ENCODE measurements around the gene ZFYVE16. TPM values are rescaled to one million over a fixed set of nuclear protein-coding genes. Genes with fewer than 3 reads are reported as not detected.
A peak's percentile ranks its signal among the peaks of the same experiment; 100 is the strongest.

Gene ZFYVE16
- 10 to 100 TPM; 22.3 to 26.5 TPM for total RNA-seq

DNA sequence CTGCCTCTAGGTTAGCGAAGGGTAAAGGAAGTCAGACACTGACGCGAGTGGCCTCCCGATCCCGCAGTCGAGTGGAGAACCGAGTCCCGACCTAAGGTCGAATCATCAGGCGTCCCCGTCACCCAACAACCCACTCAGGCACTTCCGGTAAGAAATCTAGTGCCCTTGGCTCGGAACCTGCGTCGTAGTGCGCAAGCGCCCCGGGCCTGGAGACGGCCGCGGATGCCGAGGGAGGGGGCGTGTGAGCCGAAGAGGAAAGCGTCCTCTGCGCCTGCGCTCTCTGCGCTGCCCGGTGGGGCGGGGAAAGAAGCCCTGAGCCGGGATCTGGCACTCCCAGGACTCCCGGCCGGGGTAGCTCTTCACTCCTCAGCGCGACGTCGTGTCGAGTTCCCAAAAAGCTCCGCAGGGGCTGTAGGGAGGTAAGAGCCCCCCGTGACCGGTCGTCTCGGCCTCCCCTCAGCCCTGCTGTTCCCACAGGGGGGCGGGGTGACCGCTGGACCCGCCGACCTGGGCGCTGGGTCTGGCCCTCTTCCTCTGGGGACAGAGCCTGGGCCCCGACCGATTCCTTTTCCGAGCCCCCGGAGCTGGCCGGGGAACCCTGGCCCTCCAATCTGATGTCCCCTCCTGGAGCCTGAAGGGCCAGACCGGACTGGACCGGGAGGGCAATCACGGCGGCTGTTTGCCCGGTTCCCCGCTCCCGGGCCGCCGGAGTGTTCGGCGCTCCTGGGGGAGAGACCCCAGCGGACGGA lies at the start of gene ZFYVE16:
Gene ZFYVE16, plus strand, starts transcription at position 330 of the 749 bp plus-strand sequence. CDS start 26,084 bp downstream, outside the sequence.
- Histone ChIP-seq H3K27ac (peak within 1 kb of the TSS; percentile 95), H3K27me3 (no peaks in the 10 kb centered on the region), H3K4me3 (peak within 1 kb of the TSS; percentile 68), H3K9ac (ENCODE audit: low read depth in 2 of 2, low read length in 2 of 2) (peak within 1 kb of the TSS; percentile 91 to 92), H3K4me1 (no peaks in the 10 kb centered on the region), H3K9me3 (no peaks in the 10 kb centered on the region), H3K36me3 (no peaks in the 10 kb centered on the region)
- intact Hi-C loops (cut with DNase I) = no loop called here
- DNase-seq = peak; percentile 100
- TF ChIP-seq, protein P1, sequence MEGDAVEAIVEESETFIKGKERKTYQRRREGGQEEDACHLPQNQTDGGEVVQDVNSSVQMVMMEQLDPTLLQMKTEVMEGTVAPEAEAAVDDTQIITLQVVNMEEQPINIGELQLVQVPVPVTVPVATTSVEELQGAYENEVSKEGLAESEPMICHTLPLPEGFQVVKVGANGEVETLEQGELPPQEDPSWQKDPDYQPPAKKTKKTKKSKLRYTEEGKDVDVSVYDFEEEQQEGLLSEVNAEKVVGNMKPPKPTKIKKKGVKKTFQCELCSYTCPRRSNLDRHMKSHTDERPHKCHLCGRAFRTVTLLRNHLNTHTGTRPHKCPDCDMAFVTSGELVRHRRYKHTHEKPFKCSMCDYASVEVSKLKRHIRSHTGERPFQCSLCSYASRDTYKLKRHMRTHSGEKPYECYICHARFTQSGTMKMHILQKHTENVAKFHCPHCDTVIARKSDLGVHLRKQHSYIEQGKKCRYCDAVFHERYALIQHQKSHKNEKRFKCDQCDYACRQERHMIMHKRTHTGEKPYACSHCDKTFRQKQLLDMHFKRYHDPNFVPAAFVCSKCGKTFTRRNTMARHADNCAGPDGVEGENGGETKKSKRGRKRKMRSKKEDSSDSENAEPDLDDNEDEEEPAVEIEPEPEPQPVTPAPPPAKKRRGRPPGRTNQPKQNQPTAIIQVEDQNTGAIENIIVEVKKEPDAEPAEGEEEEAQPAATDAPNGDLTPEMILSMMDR (IDR thresholded peaks at IDR 0.05) = peak; percentile 28

DNA sequence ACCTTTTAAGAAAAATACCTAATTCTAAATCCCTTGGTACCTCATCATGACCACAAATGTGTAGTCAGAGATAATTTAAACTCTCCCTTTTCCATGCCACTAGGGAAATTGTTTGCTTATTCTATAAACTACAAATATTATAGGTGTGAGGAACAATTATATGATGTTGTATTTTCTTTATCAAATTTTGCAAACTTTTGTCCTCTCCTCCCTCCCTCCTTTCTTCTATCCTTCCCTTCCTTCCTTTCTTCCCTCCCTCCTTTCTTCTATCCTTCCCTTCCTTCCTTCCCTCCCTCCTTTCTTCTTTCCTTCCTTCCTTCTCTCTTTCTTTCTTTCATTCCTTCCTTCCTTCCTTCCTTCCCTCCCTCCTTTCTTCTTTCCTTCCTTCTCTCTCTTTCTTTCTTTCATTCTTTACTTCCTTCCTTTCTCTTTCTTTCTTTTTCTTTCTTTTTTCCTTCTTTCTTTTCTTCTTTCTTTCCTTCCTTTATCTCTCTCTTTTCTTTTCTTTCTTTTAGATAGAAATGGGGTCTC lies 46.9 kb upstream of the ZFYVE16 start:
- Histone ChIP-seq H3K36me3 (no peaks in the 10 kb centered on the region), H3K4me3 (no peak overlapping the region), H3K9me3 (no peaks in the 10 kb centered on the region), H3K4me1 (no peaks in the 10 kb centered on the region), H3K27me3 (no peaks in the 10 kb centered on the region), H3K9ac (ENCODE audit: low read depth in 2 of 2, low read length in 2 of 2) (no peak overlapping the region), H3K27ac (no peak overlapping the region)
- no peak for DNase-seq
- TF ChIP-seq, protein P1 (IDR thresholded peaks at IDR 0.05) = no peak
- intact Hi-C loops (cut with DNase I) = no loop called here

DNA sequence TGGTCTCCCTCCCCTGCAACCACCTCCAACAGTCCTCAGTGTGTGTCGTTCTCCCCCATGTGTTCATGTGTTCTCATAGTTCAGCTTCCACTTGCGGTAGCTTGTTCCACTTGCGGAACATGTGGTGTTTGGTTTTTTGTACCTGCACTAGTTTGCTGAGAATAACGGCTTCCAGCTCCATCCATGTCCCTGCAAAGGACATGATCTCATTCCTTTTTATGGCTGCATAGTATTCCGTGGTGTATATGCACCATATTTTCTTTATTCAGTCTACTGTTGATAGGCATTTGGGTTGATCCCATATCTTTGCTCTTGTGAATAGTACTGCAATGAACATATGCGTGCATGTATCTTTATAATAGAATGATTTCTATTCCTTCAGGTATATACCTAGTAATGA lies 43.0 kb upstream of the ZFYVE16 start:
- no peaks in the 10 kb centered on the region for H3K4me1 ChIP-seq
- no peaks in the 10 kb centered on the region for H3K27me3 ChIP-seq
- intact Hi-C loops (cut with DNase I) = no loop called here
- no peak overlapping the region for H3K27ac ChIP-seq
- DNase-seq = no peak
- no peaks in the 10 kb centered on the region for H3K36me3 ChIP-seq
- TF ChIP-seq, protein P1 (IDR thresholded peaks at IDR 0.05) = no peak
- no peak overlapping the region for H3K4me3 ChIP-seq
- H3K9ac ChIP-seq (ENCODE audit: low read depth in 2 of 2, low read length in 2 of 2) = no peak overlapping the region
- no peaks in the 10 kb centered on the region for H3K9me3 ChIP-seq

DNA sequence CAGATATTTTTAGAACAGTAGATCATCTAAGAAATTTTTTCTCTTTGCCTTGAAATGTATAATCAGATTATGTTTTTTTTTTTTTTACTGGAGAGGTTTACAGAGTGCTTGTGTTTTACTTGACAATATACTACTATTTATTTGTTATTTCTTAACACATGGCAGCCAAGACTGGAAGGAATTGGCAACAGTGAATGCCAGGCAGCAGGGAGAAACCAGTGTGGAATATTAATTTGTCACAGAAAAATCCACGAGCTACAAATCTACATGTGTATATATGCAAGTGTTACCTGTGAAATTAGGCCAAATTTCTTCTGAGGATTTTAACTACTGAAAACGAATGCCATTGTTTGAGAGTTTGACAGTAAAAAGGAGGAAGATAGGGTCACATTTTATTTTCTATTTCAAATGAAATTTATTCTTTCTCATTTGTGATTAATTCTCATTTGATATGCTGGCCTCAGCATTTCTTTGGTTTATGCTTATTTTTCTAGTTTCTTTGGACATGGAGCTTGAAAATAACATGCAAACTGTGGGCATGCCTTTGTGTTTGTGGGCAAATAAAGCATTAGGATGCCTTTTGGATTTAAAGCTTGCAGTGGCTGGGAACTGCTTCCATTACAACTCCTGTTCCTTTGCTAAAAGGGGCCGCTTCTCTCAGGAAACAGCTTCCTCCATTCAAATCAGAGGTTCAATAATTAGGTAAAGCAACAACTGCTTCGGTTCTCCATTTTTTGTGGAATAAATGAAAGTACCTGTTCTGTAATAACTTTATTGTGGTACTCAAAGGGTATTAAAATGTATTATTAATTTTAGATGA lies 39.0 kb upstream of the ZFYVE16 start:
- no peaks in the 10 kb centered on the region for H3K36me3 ChIP-seq

DNA sequence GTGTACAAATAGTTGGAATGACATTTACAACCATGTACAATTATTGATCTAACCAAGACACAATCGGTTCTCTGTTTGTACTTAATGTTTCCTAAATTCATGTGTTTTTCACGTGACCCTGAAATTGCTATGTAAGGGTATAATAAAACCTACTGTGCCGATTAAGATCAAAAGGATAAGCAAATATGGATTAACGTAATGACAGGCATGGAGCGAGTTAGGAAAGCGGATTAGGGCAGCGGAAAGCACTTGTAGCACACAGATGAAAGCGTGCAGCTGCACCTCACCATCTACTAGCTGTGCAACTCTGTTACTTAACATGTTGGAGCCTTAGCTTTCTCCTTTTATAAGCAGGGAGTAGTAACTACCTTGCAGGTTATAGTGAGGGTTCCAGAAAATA lies 38.3 kb upstream of the ZFYVE16 start:
- H3K36me3 ChIP-seq = no peaks in the 10 kb centered on the region
- no peaks in the 10 kb centered on the region for H3K27me3 ChIP-seq
- DNase-seq = no peak
- TF ChIP-seq, protein P1 (IDR thresholded peaks at IDR 0.05) = no peak
- no peak overlapping the region for H3K27ac ChIP-seq
- H3K9me3 ChIP-seq = no peaks in the 10 kb centered on the region
- intact Hi-C loops (cut with DNase I) = no loop called here
- H3K4me1 ChIP-seq = no peaks in the 10 kb centered on the region
- no peak overlapping the region for H3K9ac ChIP-seq (ENCODE audit: low read depth in 2 of 2, low read length in 2 of 2)
- no peak overlapping the region for H3K4me3 ChIP-seq

More for the DNA sequence above, 39.0 kb upstream of the ZFYVE16 start:
- H3K4me1 ChIP-seq = no peaks in the 10 kb centered on the region
- no peak for DNase-seq
- TF ChIP-seq, protein P1 (IDR thresholded peaks at IDR 0.05) = no peak
- no peaks in the 10 kb centered on the region for H3K27me3 ChIP-seq
- H3K9ac ChIP-seq (ENCODE audit: low read depth in 2 of 2, low read length in 2 of 2) = no peak overlapping the region
- H3K9me3 ChIP-seq = no peaks in the 10 kb centered on the region
- H3K4me3 ChIP-seq = no peak overlapping the region
- H3K27ac ChIP-seq = no peak overlapping the region
- intact Hi-C loops (cut with DNase I) = no loop called here
